ENCODE results near the gene STRN3.

STRN3 gene

GRCh38 chr14:30998100-30998706 is 28.0 kb downstream of the STRN3 start:
- Histone ChIP-seq H3K4me3 (ENCODE audit: low read depth, low read length) (no peak overlapping the region), H3K4me1 (peaks cover 5% of the 10 kb centered on the region), H3K9me3 (ENCODE audit: control insufficient read depth, low read length) (no peaks in the 10 kb centered on the region), H3K79me2 (peaks cover 54% of the 10 kb centered on the region), H3K9ac (no peak overlapping the region), H2AFZ (no peak overlapping the region), H3K27me3 (ENCODE audit: control insufficient read depth, insufficient read depth, low read length) (no peaks in the 10 kb centered on the region), H3K36me3 (ENCODE audit: control insufficient read depth, insufficient read depth, low read length) (no peaks in the 10 kb centered on the region), H3K27ac (no peak overlapping the region), H3K4me2 (ENCODE audit: low read length) (no peak overlapping the region)
- no peak for TF ChIP-seq CTCF (IDR thresholded peaks at IDR 0.05)

- H3K4me1 ChIP-seq, result peaks cover 5% of the 10 kb centered on the region
- H3K4me2 ChIP-seq (ENCODE audit: low read length), result no peak overlapping the region
- no peak for TF ChIP-seq CTCF (IDR thresholded peaks at IDR 0.05)
- H3K4me3 ChIP-seq (ENCODE audit: low read depth, low read length), result no peak overlapping the region
- no peaks in the 10 kb centered on the region for H3K27me3 ChIP-seq (ENCODE audit: control insufficient read depth, insufficient read depth, low read length)
- peaks cover 57% of the 10 kb centered on the region for H3K79me2 ChIP-seq
- H3K36me3 ChIP-seq (ENCODE audit: control insufficient read depth, insufficient read depth, low read length), result no peaks in the 10 kb centered on the region
- no peak overlapping the region for H2AFZ ChIP-seq
- no peak overlapping the region for H3K9ac ChIP-seq
- H3K27ac ChIP-seq, result no peak overlapping the region
- no peaks in the 10 kb centered on the region for H3K9me3 ChIP-seq (ENCODE audit: control insufficient read depth, low read length)
Observed at GRCh38 chr14:30996892-30997659, 29.1 kb downstream of the STRN3 start.

- Histone ChIP-seq H3K27me3 (ENCODE audit: control insufficient read depth, insufficient read depth, low read length) (no peaks in the 10 kb centered on the region), H3K27ac (no peak overlapping the region), H3K4me1 (peaks cover 5% of the 10 kb centered on the region), H3K79me2 (peaks cover 51% of the 10 kb centered on the region), H3K4me3 (ENCODE audit: low read depth, low read length) (no peak overlapping the region), H3K4me2 (ENCODE audit: low read length) (no peak overlapping the region), H2AFZ (no peak overlapping the region), H3K9me3 (ENCODE audit: control insufficient read depth, low read length) (no peaks in the 10 kb centered on the region), H3K36me3 (ENCODE audit: control insufficient read depth, insufficient read depth, low read length) (no peaks in the 10 kb centered on the region), H3K9ac (no peak overlapping the region)
- TF ChIP-seq CTCF (IDR thresholded peaks at IDR 0.05), result no peak
Observed at GRCh38 chr14:30995689-30996088, 30.5 kb downstream of the STRN3 start.

- Histone ChIP-seq H3K4me1 (peaks cover 5% of the 10 kb centered on the region), H3K79me2 (peaks cover 57% of the 10 kb centered on the region), H3K9me3 (ENCODE audit: control insufficient read depth, low read length) (no peaks in the 10 kb centered on the region), H3K4me3 (ENCODE audit: low read depth, low read length) (no peak overlapping the region), H3K27ac (no peak overlapping the region), H3K36me3 (ENCODE audit: control insufficient read depth, insufficient read depth, low read length) (no peaks in the 10 kb centered on the region), H3K9ac (no peak overlapping the region), H3K27me3 (ENCODE audit: control insufficient read depth, insufficient read depth, low read length) (no peaks in the 10 kb centered on the region), H2AFZ (no peak overlapping the region), H3K4me2 (ENCODE audit: low read length) (no peak overlapping the region)
- TF ChIP-seq CTCF (IDR thresholded peaks at IDR 0.05), result no peak
Observed at GRCh38 chr14:30994681-30995620, 31.2 kb downstream of the STRN3 start.
